ENCODE results near the gene TWNK.

- TF ChIP-seq CTCF (conservative IDR thresholded peaks at IDR 0.05; ENCODE audit: low read depth in 2 of 2) (no peak), REST (IDR thresholded peaks at IDR 0.05; ENCODE audit: unreplicated experiment) (no peak), ZNF331 (CRISPR knock-in tag; IDR thresholded peaks at IDR 0.05; ENCODE audit: low read depth) (no peak), EZH2phosphoT487 (IDR thresholded peaks at IDR 0.05; ENCODE audit: unreplicated experiment) (no peak), NANOG (IDR thresholded peaks at IDR 0.05; ENCODE audit: borderline replicate concordance) (no peak), EZH2 (IDR thresholded peaks at IDR 0.05; ENCODE audit: low read depth, unreplicated experiment) (peak; percentile 32), POLR2AphosphoS5 (IDR thresholded peaks at IDR 0.05; ENCODE audit: low read depth) (no peak), ZNF462 (CRISPR knock-in tag; IDR thresholded peaks at IDR 0.05) (no peak), CREB1 (CRISPR knock-in tag; IDR thresholded peaks at IDR 0.05; ENCODE audit: low read depth) (no peak), STAT1 (IDR thresholded peaks at IDR 0.05; ENCODE audit: unreplicated experiment) (no peak), ETS1 (IDR thresholded peaks at IDR 0.05) (no peak), JUNB (IDR thresholded peaks at IDR 0.05; ENCODE audit: unreplicated experiment) (no peak), ZNF114 (CRISPR knock-in tag; IDR thresholded peaks at IDR 0.05) (no peak)
These were observed 54.8 kb downstream of the TWNK start for GRCh38 chr10:101042118-101042517.

Data from GM23338 (cell line).